Caco-2 (cell line): ENCODE data around the gene SPCS3. TPM values are rescaled to one million over a fixed set of nuclear protein-coding genes. Genes with fewer than 3 reads are reported as not detected.

ENCODE experiments used
- BruUV-seq: library from RNA; stranded (reverse); fragments of 400-500 nt; replicated peaks from 2 replicates; lab custom pipeline; 2021; lab: Mats Ljungman, UMichigan
- CTCF ChIA-PET: fragments of 300-600 bp; sonication (Branson Sonifier 250); formaldehyde crosslinking; loops from one replicate; lab custom pipeline; 2022; ENCODE audit warnings: antibody characterized with exemption; lab: Charles Lee
- POLR2A ChIA-PET: fragments of 300-600 bp; sonication (Branson Sonifier 250); formaldehyde crosslinking; loops from one replicate; lab custom pipeline; 2022; ENCODE audit warnings: antibody characterized with exemption; lab: Charles Lee
- DNase-seq, 2 experiments: peaks; one replicate each; pipeline versions ENCODE4 v3.0.0 to v3.0.0-alpha.2; 2020 to 2022
- H3K27me3 ChIP-seq: replicated peaks from 2 replicates; pipeline ENCODE4 v1.6.0; 2011; ENCODE audit warnings: low read length; ENCODE audit not compliant: control insufficient read depth, insufficient read depth
- H3K36me3 ChIP-seq: 2 replicates; pipeline ENCODE4 v1.5.1; 2011; ENCODE audit warnings: low read length; ENCODE audit not compliant: control insufficient read depth, insufficient read depth
- H3K4me1 ChIP-seq: fragments of 250-450 bp; sonication (Bioruptor Pico); 2 replicates; pipeline ENCODE4 v1.5.1; 2020; ENCODE audit warnings: mild to moderate bottlenecking
- H3K4me3 ChIP-seq: 2 replicates; pipeline ENCODE4 v1.5.1; 2011; ENCODE audit warnings: low read depth, mild to moderate bottlenecking, control low read depth, low read length
- H3K9me3 ChIP-seq: fragments of 250-450 bp; sonication (Bioruptor Pico); 2 replicates; pipeline ENCODE4 v1.5.1; 2020; ENCODE audit warnings: mild to moderate bottlenecking, moderate library complexity
- H3K27ac Mint-ChIP-seq: one replicate; pipeline ENCODE4 v1.8.0; 2022; ENCODE audit warnings: mixed read lengths; ENCODE audit not compliant: unreplicated experiment
- H3K27me3 Mint-ChIP-seq: one replicate; pipeline ENCODE4 v1.8.0; 2022; ENCODE audit warnings: mixed read lengths; ENCODE audit not compliant: insufficient read depth, unreplicated experiment
- H3K36me3 Mint-ChIP-seq: one replicate; pipeline ENCODE4 v1.8.0; 2022; ENCODE audit warnings: mild to moderate bottlenecking, mixed read lengths; ENCODE audit not compliant: insufficient read depth, unreplicated experiment
- H3K4me1 Mint-ChIP-seq: one replicate; pipeline ENCODE4 v1.8.0; 2022; ENCODE audit warnings: low read depth, mixed read lengths; ENCODE audit not compliant: unreplicated experiment
- H3K4me3 Mint-ChIP-seq: one replicate; pipeline ENCODE4 v1.8.0; 2022; ENCODE audit warnings: mild to moderate bottlenecking, moderate library complexity, mixed read lengths; ENCODE audit not compliant: unreplicated experiment
- H3K9me3 Mint-ChIP-seq: one replicate; pipeline ENCODE4 v1.8.0; 2022; ENCODE audit warnings: mixed read lengths; ENCODE audit not compliant: unreplicated experiment
- intact Hi-C: fragments of 100-400 bp; cut with micrococcal nuclease; formaldehyde crosslinking; loops from one replicate; pipeline ENCODE4 v1.10.0; 2022; ENCODE audit not compliant: unreplicated experiment
- total RNA-seq: library from RNA; stranded (reverse); gene quantifications from 2 replicates; pipeline ENCODE4 v1.2.3, GENCODE V29; 2022
- TF ChIP-seq, protein P1 (sequence below), 2 experiments: fragments of 200-600 bp in 1 of 2; IDR thresholded peaks; 1 replicate in 1 of 2; 2 replicates in 1 of 2; pipeline versions ENCODE4 v1.5.1 to v1.8.0; 2011 to 2022; ENCODE audit warnings: antibody characterized with exemption in 1 of 2, control low read depth in 1 of 2, inconsistent platforms in 1 of 2, low read depth in 1 of 2, low read length in 1 of 2, mild to moderate bottlenecking in 1 of 2, moderate library complexity in 1 of 2; ENCODE audit not compliant: insufficient read depth in 1 of 2, severe bottlenecking in 1 of 2, unreplicated experiment in 1 of 2

Gene SPCS3
- total RNA-seq, 1 experiment from 2014 or later, result 56.2 TPM

GRCh38 chr4:176303938-176304337 is 15.8 kb upstream of the SPCS3 start:
- POLR2A ChIA-PET, result no interaction called here

GRCh38 chr4:176306837-176307665 is 12.7 kb upstream of the SPCS3 start:
- Mint-ChIP-seq H3K4me3 (no peak overlapping the region), H3K9me3 (no peaks in the 10 kb centered on the region), H3K27ac (no peak overlapping the region), H3K4me1 (peaks cover 12% of the 10 kb centered on the region), H3K27me3 (no peaks in the 10 kb centered on the region), H3K36me3 (no peaks in the 10 kb centered on the region)
- TF ChIP-seq, protein P1, sequence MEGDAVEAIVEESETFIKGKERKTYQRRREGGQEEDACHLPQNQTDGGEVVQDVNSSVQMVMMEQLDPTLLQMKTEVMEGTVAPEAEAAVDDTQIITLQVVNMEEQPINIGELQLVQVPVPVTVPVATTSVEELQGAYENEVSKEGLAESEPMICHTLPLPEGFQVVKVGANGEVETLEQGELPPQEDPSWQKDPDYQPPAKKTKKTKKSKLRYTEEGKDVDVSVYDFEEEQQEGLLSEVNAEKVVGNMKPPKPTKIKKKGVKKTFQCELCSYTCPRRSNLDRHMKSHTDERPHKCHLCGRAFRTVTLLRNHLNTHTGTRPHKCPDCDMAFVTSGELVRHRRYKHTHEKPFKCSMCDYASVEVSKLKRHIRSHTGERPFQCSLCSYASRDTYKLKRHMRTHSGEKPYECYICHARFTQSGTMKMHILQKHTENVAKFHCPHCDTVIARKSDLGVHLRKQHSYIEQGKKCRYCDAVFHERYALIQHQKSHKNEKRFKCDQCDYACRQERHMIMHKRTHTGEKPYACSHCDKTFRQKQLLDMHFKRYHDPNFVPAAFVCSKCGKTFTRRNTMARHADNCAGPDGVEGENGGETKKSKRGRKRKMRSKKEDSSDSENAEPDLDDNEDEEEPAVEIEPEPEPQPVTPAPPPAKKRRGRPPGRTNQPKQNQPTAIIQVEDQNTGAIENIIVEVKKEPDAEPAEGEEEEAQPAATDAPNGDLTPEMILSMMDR (IDR thresholded peaks at IDR 0.05; ENCODE audit: insufficient read depth in 1 of 2, low read depth in 1 of 2, low read length in 1 of 2, severe bottlenecking in 1 of 2, unreplicated experiment in 1 of 2), result no peak
- Histone ChIP-seq H3K36me3 (no peaks in the 10 kb centered on the region), H3K4me3 (no peak overlapping the region), H3K27me3 (no peaks in the 10 kb centered on the region), H3K9me3 (no peaks in the 10 kb centered on the region), H3K4me1 (peaks cover 19% of the 10 kb centered on the region)
- DNase-seq, result no peak
- intact Hi-C loops, result no loop called here
- BruUV-seq, result no TSS peak
- ChIA-PET POLR2A (no interaction called here), CTCF (no interaction called here)

More at GRCh38 chr4:176303938-176304337, 15.8 kb upstream of the SPCS3 start:
- H3K9me3 Mint-ChIP-seq, result no peaks in the 10 kb centered on the region
- CTCF ChIA-PET, result no interaction called here
- Histone ChIP-seq H3K4me3 (no peak overlapping the region), H3K27me3 (no peaks in the 10 kb centered on the region), H3K4me1 (peaks cover 23% of the 10 kb centered on the region), H3K9me3 (no peaks in the 10 kb centered on the region), H3K36me3 (no peaks in the 10 kb centered on the region)
- DNase-seq, result no peak
- no peak overlapping the region for H3K4me3 Mint-ChIP-seq
- H3K4me1 Mint-ChIP-seq, result peaks cover 12% of the 10 kb centered on the region
- no TSS peak for BruUV-seq
- TF ChIP-seq, protein P1 (IDR thresholded peaks at IDR 0.05; ENCODE audit: insufficient read depth in 1 of 2, low read depth in 1 of 2, low read length in 1 of 2, severe bottlenecking in 1 of 2, unreplicated experiment in 1 of 2), result no peak
- H3K27ac Mint-ChIP-seq, result no peak overlapping the region
- intact Hi-C loops, result no loop called here
- H3K27me3 Mint-ChIP-seq, result no peaks in the 10 kb centered on the region
- no peaks in the 10 kb centered on the region for H3K36me3 Mint-ChIP-seq

- Mint-ChIP-seq H3K4me3 (no peak overlapping the region), H3K27ac (no peak overlapping the region), H3K9me3 (no peaks in the 10 kb centered on the region), H3K4me1 (peaks cover 12% of the 10 kb centered on the region), H3K36me3 (no peaks in the 10 kb centered on the region), H3K27me3 (no peaks in the 10 kb centered on the region)
- TF ChIP-seq, protein P1 (IDR thresholded peaks at IDR 0.05; ENCODE audit: insufficient read depth in 1 of 2, low read depth in 1 of 2, low read length in 1 of 2, severe bottlenecking in 1 of 2, unreplicated experiment in 1 of 2), result no peak
- Histone ChIP-seq H3K4me1 (peaks cover 13% of the 10 kb centered on the region), H3K9me3 (no peaks in the 10 kb centered on the region), H3K36me3 (no peaks in the 10 kb centered on the region), H3K4me3 (no peak overlapping the region), H3K27me3 (no peaks in the 10 kb centered on the region)
- BruUV-seq, result no TSS peak
- DNase-seq, result no peak
- CTCF ChIA-PET, result no interaction called here
- intact Hi-C loops, result no loop called here
- POLR2A ChIA-PET, result no interaction called here
Measured at GRCh38 chr4:176307666-176307930, 12.2 kb upstream of the SPCS3 start.
